NCI-H187 treated with DMSO at 0.1 percent for 48 hours (cell line): ENCODE results near the gene S100A2.
A peak's percentile ranks its signal among the peaks of the same experiment; 100 is the strongest.
"Not testable (repeated sequence)": the region's sequence is repeated elsewhere in the genome, so short reads cannot be mapped to it uniquely, and the experiment has no call there.

Experiments used
- DNase-seq: peaks from one replicate; lab custom pipeline; 2025; lab: John Stamatoyannopoulos, UW

S100A2 gene

DNA sequence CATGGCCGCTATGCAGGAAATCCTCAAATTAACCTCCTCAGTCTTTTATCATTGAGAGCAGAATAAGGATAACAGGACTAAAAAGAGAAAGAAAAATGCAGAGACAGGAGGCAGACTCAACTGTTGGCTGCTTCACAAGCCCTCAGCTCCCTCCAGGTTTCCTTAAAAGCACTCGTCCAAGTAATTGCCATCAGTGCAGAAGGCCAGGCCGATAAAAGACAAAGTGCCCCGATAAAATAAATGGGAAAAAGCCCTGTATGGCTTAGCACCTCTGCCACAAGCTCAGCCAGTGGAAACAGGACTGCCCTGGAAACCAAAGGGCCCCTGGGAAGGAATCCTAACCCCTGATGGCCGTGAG lies 38.0 kb downstream of the S100A2 start:
- DNase-seq = no peak

DNA sequence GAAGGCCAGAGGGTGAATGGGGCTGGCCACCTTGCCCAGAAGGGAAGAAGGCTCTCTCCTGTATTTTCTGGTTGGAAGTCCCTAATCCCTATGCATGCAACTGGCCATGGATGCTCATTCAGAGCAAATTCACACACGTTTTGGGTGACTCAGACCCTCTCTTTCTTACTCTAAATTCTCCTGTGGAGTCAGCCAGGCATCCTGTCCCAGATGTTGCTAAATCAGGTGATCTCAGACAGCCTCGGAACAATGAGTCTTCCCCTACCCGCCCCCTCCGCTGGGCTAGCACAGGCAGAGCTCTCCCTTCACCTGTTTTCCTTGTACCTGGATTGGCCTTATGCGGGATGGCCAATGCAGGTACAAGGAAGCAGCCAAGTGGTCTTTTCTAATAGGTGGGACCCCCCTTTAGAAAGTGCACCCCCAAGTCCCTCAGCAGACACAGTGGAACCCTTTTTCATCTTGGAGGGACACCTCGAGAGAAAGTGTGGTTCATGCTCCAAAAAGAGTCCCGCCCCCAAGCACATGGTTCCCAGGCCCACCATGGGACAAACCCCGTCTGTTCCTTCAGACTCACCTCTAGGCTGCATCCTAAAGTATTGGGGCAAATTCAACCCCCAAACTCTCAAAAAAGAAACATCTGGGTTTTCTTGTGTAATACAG lies 38.5 kb downstream of the S100A2 start:
- no peak for DNase-seq

DNA sequence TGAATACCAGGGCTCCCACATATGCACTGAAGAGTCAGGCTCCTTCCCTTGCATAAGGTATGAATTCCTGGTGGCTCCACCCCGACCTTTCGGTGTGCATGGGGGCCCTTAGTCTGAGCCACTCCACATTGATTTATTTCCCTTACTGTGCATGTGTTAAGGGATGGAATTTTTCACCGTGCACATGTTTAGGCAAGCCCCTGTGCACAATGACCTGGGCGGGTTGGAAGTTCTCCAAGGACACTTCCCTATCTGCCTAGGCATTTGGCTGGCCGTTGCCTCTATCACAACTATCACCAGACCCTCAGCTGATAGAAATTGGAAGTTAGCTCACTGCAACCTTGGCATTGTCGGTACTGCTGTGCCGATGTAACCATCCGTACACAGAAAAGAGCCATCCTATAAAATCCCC lies 39.5 kb downstream of the S100A2 start:
- DNase-seq = peak; percentile 73

DNA sequence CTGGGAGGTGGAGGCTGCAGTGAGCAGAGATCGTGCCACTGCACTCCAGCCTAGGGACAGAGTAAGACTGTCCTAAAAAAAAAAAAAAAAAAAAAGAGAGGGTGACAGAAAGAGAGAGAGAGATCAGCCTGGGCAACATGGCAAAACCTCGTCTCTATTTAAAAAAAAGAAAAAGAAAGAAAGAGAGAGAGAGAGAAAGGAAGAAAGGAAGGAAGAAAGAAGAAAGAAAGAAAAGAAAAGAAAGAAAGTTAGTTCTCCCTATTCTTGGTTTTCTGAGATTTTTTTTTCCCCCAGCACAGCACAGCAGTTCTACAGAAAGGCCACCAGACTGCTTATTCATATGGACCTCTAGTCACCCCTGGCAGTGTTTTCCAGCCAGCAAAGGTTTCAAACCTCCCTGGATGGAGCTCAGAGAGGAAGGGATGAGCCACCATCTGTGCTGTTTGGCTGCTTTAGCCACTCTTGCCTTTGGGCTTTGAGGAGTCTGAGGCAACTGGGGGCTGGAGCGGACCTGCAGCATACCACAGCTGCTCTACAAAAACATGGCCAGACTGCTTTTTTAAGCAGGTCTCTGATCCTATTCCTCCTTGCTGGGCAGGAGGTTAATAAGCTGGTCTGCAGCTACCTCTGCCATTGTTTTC lies 40.4 kb downstream of the S100A2 start:
- DNase-seq = no peak

DNA sequence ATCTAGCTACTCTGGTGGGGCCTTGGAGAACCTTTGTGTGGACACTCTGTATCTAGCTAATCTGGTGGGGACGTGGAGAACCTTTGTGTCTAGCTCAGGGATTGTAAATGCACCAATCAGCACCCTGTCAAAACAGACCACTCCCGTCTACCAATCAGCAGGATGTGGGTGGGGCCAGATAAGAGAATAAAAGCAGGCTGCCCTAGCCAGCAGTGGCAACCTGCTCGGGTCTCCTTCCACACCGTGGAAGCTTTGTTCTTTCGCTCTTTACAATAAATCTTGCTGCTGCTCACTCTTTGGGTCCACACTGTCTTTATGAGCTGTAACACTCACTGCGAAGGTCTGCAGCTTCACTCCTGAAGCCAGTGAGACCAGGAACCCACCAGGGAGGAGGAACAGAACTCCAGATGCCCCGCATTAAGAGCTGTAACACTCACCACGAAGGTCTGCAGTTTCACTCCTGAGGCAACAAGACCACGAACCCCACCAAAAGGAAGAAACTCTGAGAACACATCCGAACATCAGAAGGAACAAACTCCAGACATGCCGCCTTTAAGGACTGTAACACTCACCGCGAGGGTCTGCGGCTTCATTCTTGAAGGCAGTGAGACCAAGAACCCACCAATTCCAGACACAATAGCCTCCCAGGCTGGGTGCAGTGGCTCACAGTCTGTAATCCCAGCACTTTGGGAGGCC lies 43.1 kb downstream of the S100A2 start:
- DNase-seq = not testable (repeated sequence)

DNA sequence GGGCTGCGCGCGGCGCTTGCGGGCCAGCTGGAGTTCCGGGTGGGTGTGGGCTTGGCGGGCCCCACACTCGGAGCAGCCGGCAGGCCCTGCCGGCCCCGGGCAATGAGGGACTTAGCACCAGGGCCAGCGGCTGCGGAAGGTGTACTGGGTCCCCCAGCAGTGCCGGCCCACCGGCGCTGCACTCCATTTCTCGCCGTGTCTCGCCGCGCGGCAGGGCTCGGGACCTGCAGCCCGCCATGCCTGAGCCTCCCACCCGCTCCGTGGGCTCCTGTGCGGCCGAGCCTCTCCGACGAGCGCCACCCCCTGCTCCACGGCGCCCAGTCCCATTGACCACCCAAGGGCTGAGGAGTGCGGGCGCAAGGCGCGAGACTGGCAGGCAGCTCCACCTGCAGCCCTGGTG lies 43.8 kb downstream of the S100A2 start:
- DNase-seq = not testable (repeated sequence)

DNA sequence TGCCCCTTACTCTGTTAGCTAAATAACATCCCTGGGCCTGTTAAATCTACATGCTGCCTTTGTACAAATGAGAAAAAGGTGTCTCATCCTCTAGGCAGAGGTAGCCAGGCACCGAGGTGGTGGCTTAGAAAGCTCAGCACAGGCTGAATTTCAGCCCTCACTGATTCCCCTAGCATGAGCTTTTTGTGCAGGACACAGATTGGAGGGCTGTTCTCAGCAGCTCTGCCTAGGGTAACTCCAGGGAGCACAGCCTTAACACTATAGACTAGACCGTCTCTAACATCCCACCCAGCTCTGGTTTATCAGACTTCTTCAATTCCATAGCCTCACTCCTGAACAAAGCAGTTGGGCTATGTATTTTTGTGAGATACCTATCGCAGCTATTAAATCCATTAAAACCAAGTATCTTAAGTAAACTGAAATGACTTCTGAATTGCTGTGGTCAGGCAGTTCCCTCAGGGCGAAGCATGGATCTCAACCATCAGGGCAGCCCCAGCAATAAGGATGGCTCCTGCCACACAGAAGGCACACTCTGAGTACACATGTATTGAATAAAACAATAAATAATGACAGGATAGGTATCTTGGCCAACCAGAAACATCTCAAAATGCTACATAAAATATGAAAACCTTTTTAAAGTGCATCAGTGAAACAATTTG lies 44.7 kb downstream of the S100A2 start:
- DNase-seq = no peak

DNA sequence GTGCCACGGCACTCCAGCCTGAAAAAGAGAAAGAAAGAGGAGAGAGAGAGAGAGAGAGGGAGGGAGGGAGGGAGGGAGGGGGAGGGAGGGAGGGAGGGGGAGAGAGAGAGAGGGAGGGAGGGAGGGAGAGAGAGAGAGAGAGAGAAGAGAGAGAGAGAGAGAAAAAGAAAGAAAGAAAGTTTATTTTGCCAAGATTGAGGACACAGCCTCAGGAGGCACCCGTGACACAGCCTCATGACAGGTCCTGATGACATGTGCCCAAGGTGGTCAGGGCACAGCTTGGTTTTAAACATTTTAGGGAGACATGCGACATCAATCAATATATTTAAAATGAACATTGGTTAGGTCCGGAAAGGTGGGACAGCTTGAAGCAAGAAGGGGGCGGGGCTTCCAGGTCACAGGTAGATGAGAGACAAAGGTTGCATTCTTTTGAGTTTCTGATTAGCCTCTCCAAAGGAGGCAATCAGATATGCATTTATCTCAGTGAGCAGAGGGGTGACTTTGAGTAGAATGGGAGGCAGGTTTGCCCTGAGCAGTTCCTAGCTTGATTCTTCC lies 45.4 kb downstream of the S100A2 start:
- DNase-seq = not testable (repeated sequence)

DNA sequence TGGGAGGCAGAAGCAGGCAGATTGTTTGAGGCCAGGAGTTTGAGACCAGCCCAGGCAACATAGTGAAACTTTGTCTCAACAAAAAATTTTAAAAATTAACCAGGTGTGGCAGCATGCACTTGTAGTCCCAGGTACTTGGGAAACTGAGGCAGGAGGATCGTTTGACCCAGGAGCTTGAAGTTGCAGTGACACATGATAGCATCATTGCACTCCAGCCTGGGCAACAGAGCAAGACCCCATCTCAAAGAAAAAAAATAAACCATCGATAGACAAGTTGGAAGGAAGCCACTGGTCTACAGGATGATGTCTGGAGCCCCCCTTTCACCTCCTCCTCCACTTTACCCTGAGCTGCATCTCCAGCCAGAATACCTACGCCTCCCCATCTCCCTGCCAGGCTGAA lies 46.4 kb downstream of the S100A2 start:
- no peak for DNase-seq

DNA sequence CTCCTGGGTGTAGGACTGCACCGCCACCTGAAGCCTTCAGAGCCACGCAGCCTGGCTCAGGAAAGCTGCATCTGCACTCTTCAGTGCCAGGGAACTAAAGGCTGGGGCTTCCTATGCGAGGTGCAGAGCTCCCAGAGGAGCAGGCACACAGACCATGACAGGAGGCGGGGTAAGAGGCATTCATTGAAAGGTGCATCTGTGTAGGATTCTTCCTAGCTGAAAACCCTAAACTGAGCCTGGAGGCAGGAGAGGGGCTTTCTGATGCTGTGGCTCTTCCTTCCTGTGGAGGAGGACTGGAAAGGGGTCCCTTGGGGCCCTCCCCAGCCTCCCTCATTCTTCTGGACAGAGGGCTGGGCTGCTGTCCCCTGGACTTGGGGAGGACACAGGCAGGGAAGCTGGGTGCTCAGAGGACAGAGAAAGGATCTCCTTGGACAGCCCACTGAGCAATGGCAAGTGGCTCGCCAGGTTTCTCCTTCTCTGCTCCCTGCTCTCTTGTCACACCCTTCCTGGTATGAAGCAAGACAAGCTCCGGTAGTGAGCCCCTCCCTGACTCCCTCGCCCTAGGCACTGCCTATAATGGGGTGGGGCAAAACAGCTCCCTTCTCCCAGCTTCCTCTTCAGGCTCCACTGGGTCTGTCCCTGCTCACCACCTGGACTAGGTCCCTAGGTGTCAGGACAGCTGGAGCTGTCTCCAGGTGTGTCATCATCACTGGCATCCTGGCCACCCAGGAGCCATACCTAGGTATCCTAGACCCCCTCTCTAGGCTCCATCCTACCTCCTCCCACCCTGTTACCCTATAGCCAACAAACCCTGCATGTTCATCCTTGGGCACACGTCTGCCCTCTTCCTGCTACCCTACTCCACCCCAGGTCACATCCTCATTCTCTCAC lies 49.9 kb downstream of the S100A2 start:
- DNase-seq = peak; percentile 54

DNA sequence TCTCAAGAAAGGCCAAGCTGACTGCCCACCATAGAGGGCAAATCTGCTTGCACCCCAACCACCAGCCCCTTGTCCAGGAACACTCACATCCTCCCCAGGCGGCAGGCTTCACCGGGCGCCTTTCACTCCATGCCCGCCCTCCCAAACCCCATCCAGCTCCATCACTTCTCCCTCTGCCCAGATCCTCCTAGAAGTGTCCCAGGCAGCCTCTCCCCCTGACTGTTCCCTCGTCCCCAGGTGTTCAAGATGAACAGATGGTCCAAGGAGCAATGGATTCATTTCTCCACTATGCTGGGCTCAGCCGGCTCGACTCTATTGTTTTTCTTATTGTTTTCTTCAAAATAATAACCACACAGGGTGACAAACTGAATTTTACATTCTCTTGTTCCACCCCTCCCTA lies 52.0 kb downstream of the S100A2 start:
- no peak for DNase-seq

DNA sequence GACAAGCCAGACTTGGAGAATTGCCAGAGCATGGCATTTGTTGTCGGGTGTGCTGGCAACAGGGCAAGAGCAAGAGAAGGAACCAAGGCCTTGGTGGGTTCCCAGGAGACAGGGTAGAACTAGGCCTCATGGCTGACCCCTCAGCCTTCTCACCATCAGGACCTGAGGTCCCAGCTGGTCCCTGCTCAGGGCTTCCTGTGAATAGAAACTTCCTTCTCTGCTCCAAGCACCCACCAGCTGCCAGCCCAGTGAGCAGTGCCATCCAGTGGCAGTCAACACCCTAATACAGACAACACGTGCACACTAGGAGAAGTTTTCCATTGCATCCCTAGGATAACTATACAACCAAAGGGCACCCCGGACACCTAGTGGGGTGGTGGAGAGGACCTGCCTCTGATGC lies 52.6 kb downstream of the S100A2 start:
- no peak for DNase-seq
